ENCODE measurements around the gene HDAC9.

DNA sequence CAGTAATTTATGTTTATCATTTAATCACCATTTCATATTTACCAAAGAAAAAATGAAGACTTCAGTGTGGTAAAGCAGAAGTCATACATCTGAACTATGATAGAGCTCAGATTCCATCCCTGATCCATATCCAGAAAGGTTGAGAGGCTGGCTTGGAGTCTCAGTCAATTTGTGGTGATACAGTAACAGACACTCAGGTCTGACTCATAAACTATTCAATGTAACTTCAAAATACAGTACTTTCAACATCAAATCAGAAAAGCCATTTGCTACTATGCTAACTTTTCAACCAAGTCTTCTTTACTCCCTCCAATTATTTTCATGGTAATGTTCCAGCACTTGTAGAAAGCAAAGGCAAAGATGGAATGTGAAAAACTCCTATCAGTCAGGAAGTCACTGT lies 190.4 kb downstream of the HDAC9 start:
- TF ChIP-seq, protein P1, sequence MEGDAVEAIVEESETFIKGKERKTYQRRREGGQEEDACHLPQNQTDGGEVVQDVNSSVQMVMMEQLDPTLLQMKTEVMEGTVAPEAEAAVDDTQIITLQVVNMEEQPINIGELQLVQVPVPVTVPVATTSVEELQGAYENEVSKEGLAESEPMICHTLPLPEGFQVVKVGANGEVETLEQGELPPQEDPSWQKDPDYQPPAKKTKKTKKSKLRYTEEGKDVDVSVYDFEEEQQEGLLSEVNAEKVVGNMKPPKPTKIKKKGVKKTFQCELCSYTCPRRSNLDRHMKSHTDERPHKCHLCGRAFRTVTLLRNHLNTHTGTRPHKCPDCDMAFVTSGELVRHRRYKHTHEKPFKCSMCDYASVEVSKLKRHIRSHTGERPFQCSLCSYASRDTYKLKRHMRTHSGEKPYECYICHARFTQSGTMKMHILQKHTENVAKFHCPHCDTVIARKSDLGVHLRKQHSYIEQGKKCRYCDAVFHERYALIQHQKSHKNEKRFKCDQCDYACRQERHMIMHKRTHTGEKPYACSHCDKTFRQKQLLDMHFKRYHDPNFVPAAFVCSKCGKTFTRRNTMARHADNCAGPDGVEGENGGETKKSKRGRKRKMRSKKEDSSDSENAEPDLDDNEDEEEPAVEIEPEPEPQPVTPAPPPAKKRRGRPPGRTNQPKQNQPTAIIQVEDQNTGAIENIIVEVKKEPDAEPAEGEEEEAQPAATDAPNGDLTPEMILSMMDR (IDR thresholded peaks at IDR 0.05; ENCODE audit: borderline replicate concordance, extremely low read depth, low read length, poor library complexity, severe bottlenecking), result no peak
- TF ChIP-seq EZH2 (IDR thresholded peaks at IDR 0.05; ENCODE audit: borderline replicate concordance, low read depth, low read length, severe bottlenecking), result no peak

Data from DND-41 (cell line).